Adrenal gland (tissue), 5 donors: Measurements from ENCODE around the gene HINT2.

Experiments
- POLR2A ChIP-seq, 2 donors: fragments of 450-650 bp; IDR thresholded peaks; one replicate each; pipeline ENCODE4 v1.6.1; 2017; ENCODE audit warnings: antibody characterized with exemption in 2 of 2, mild to moderate bottlenecking in 2 of 2, moderate library complexity in 1 of 2
- TF ChIP-seq, protein P1 (sequence below), 6 experiments: fragments of 450-650 bp in 4 of 6; fragments of 200-600 bp in 2 of 6; sonication (generic) in 1 of 6; IDR thresholded peaks; 1 replicate in 5 of 6; 2 replicates in 1 of 6; pipeline versions ENCODE4 v1.5.1 to v1.8.0; 2016 to 2021; ENCODE audit warnings: antibody characterized with exemption in 6 of 6, mild to moderate bottlenecking in 2 of 6, moderate library complexity in 1 of 6
- donor health status: DM: no; HTN: no; CAD: no.

DNA sequence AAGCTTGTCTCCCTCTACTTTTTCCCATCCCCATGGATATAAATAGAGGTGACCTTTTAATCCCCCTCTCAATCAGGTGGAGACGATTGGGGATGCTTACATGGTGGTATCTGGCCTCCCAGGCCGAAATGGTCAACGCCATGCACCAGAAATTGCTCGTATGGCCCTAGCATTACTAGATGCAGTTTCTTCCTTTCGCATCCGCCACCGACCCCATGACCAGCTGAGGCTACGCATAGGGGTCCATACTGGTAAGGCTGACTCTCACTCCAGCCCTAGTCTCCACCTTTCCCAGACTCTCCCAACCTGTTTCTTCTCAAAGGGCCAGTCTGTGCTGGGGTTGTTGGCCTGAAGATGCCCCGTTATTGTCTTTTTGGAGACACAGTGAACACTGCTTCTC lies 6.4 kb downstream of the HINT2 start:
- TF ChIP-seq, protein P1, sequence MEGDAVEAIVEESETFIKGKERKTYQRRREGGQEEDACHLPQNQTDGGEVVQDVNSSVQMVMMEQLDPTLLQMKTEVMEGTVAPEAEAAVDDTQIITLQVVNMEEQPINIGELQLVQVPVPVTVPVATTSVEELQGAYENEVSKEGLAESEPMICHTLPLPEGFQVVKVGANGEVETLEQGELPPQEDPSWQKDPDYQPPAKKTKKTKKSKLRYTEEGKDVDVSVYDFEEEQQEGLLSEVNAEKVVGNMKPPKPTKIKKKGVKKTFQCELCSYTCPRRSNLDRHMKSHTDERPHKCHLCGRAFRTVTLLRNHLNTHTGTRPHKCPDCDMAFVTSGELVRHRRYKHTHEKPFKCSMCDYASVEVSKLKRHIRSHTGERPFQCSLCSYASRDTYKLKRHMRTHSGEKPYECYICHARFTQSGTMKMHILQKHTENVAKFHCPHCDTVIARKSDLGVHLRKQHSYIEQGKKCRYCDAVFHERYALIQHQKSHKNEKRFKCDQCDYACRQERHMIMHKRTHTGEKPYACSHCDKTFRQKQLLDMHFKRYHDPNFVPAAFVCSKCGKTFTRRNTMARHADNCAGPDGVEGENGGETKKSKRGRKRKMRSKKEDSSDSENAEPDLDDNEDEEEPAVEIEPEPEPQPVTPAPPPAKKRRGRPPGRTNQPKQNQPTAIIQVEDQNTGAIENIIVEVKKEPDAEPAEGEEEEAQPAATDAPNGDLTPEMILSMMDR (IDR thresholded peaks at IDR 0.05): no peak
- no peak for TF ChIP-seq POLR2A (IDR thresholded peaks at IDR 0.05)
